GM12878 (cell line): ENCODE results near the gene TTYH3. TPM values are rescaled to one million over a fixed set of nuclear protein-coding genes. Genes with fewer than 3 reads are reported as not detected.

Experiments
- ATAC-seq: fragments of 200-7000 bp; cut with Tn5 transposase; 3 replicates; pipeline ENCODE4 v1.9.1; 2020; ENCODE audit warnings: mild to moderate bottlenecking, moderate library complexity
- BruUV-seq: library from RNA; stranded (reverse); fragments of 400-500 nt; replicated peaks from 2 replicates; lab custom pipeline; 2021; lab: Mats Ljungman, UMichigan
- CTCF ChIA-PET: fragments of 300-600 bp; sonication (Branson Sonifier 250); formaldehyde crosslinking; extraction: SDS; loops from one replicate; lab custom pipeline; 2021; ENCODE audit warnings: inconsistent platforms; lab: Yijun Ruan, JAX
- POLR2A ChIA-PET: fragments of 350-600 bp; formaldehyde crosslinking; extraction: SDS; loops from one replicate; lab custom pipeline; 2021; ENCODE audit warnings: inconsistent platforms; lab: Charles Lee
- RAD21 ChIA-PET: fragments of 300-600 bp; sonication (Branson Sonifier 250); formaldehyde crosslinking; loops from one replicate; lab custom pipeline; 2023; ENCODE audit warnings: antibody characterized with exemption; ENCODE audit not compliant: unreplicated experiment; lab: Charles Lee
- SMC1A ChIA-PET: fragments of 300-600 bp; sonication (Branson Sonifier 250); formaldehyde crosslinking; loops from one replicate; lab custom pipeline; 2023; ENCODE audit not compliant: unreplicated experiment, uncharacterized antibody; lab: Charles Lee
- DNase-seq: peaks from one replicate; pipeline ENCODE4 v3.0.0-alpha.2; 2011; ENCODE audit warnings: low read depth, low spot score
- FAIRE-seq: peaks from 3 replicates; lab custom pipeline; 2011; peaks lifted over from hg19 to GRCh38; lab: Jason Lieb, UNC
- H2AFZ ChIP-seq: 2 replicates; pipeline ENCODE4 v1.6.0; 2011; ENCODE audit warnings: low read depth, low read length, control low read depth; ENCODE audit not compliant: control insufficient read depth
- H3K27ac ChIP-seq: 2 replicates; pipeline ENCODE4 v1.5.1; 2011; ENCODE audit warnings: control low read depth; ENCODE audit not compliant: control insufficient read depth, insufficient read depth
- H3K27me3 ChIP-seq, 2 experiments: replicated peaks in 1 of 2; 2 replicates each; pipeline versions ENCODE4 v1.6.0 to v1.6.1; 2011; ENCODE audit warnings: low read length in 1 of 2; ENCODE audit not compliant: control insufficient read depth in 2 of 2, insufficient read depth in 2 of 2
- H3K36me3 ChIP-seq, 2 experiments: 2 replicates each; pipeline ENCODE4 v1.5.1; 2011; ENCODE audit warnings: low read length in 1 of 2; ENCODE audit not compliant: control insufficient read depth in 2 of 2, insufficient read depth in 2 of 2
- H3K4me1 ChIP-seq: 2 replicates; pipeline ENCODE4 v1.6.1; 2011; ENCODE audit warnings: mild to moderate bottlenecking, low read length, moderate library complexity, mixed read lengths; ENCODE audit not compliant: control insufficient read depth, insufficient read depth
- H3K4me2 ChIP-seq: 2 replicates; pipeline ENCODE4 v1.6.0; 2011; ENCODE audit warnings: control low read depth; ENCODE audit not compliant: control insufficient read depth, insufficient read depth
- H3K4me3 ChIP-seq: fragments of 200-600 bp; sonication (generic); 2 replicates; pipeline ENCODE4 v1.5.1; 2016
- H3K79me2 ChIP-seq: 2 replicates; pipeline ENCODE4 v1.6.0; 2011; ENCODE audit warnings: low read length; ENCODE audit not compliant: control insufficient read depth, insufficient read depth
- H3K9ac ChIP-seq: 2 replicates; pipeline ENCODE4 v1.8.0; 2011; ENCODE audit warnings: low read length, control low read depth, mixed read lengths; ENCODE audit not compliant: control insufficient read depth, insufficient read depth
- H3K9me3 ChIP-seq: replicated peaks from 3 replicates; pipeline ENCODE4 v1.5.1; 2011; ENCODE audit warnings: mild to moderate bottlenecking, low read length; ENCODE audit not compliant: control insufficient read depth, insufficient read depth
- H4K20me1 ChIP-seq: 2 replicates; pipeline ENCODE4 v1.6.0; 2011; ENCODE audit not compliant: control insufficient read depth, insufficient read depth
- ATF7 ChIP-seq: fragments of 450-650 bp; IDR thresholded peaks from 2 replicates; pipeline ENCODE4 v1.6.1; 2016; ENCODE audit warnings: low read depth, mild to moderate bottlenecking
- CEBPB ChIP-seq, 2 experiments: fragments of 150-350 bp in 1 of 2; IDR thresholded peaks; 2 replicates each; pipeline ENCODE4 v1.6.1; 2012 to 2014; ENCODE audit warnings: low read depth in 2 of 2, low read length in 2 of 2, borderline replicate concordance in 1 of 2, inconsistent platforms in 1 of 2
- EZH2 ChIP-seq: IDR thresholded peaks from 2 replicates; pipeline ENCODE4 v1.6.1; 2012; ENCODE audit warnings: low read depth, mild to moderate bottlenecking, control low read depth, inconsistent platforms, low read length, borderline replicate concordance; ENCODE audit not compliant: control insufficient read depth
- HCFC1 ChIP-seq: fragments of 150-350 bp; IDR thresholded peaks from 2 replicates; pipeline ENCODE4 v1.6.1; 2014; ENCODE audit warnings: low read length
- IRF4 ChIP-seq: IDR thresholded peaks from 2 replicates; pipeline ENCODE4 v1.6.1; 2011; ENCODE audit warnings: low read depth, low read length
- MXI1 ChIP-seq: fragments of 150-350 bp; IDR thresholded peaks from 2 replicates; pipeline ENCODE4 v1.6.1; 2011; ENCODE audit warnings: low read depth, mild to moderate bottlenecking, inconsistent platforms, low read length, improper control_type of control experiment
- NRF1 ChIP-seq: conservative IDR thresholded peaks from 2 replicates; pipeline ENCODE4 v1.6.1; 2011; ENCODE audit warnings: mild to moderate bottlenecking, low read depth, low read length, improper control_type of control experiment
- RELA ChIP-seq: fragments of 450-650 bp; IDR thresholded peaks from 2 replicates; pipeline ENCODE4 v1.8.0; 2014; ENCODE audit warnings: borderline replicate concordance; ENCODE audit not compliant: partially characterized antibody
- SIN3A ChIP-seq: IDR thresholded peaks from 2 replicates; pipeline ENCODE4 v1.6.1; 2012; ENCODE audit warnings: low read depth, low read length, improper control_type of control experiment
- SMARCA5 ChIP-seq: fragments of 450-650 bp; IDR thresholded peaks from 2 replicates; pipeline ENCODE4 v1.6.1; 2017; ENCODE audit warnings: mild to moderate bottlenecking
- SP1 ChIP-seq: IDR thresholded peaks from one replicate; pipeline ENCODE4 v1.6.1; 2011; ENCODE audit warnings: low read depth, low read length
- STAT3 ChIP-seq: IDR thresholded peaks from 2 replicates; pipeline ENCODE4 v1.6.1; 2011; ENCODE audit warnings: low read depth, low read length, improper control_type of control experiment
- TAF1 ChIP-seq: IDR thresholded peaks from 2 replicates; pipeline ENCODE4 v1.6.1; 2011; ENCODE audit warnings: mild to moderate bottlenecking, low read depth, low read length, borderline replicate concordance
- ZBED1 ChIP-seq: IDR thresholded peaks from 2 replicates; pipeline ENCODE4 v1.6.1; 2016; ENCODE audit warnings: borderline replicate concordance
- WGBS: methylation state at CpG from one replicate; pipeline ENCODE4 v1.1.6; 2016; ENCODE audit warnings: low lambda C conversion rate; ENCODE audit not compliant: insufficient replicate concordance, insufficient coverage; ENCODE audit errors: missing lambda C conversion rate; 5-methylcytosine and 5-hydroxymethylcytosine counted together
- in situ Hi-C: fragments of 300-500 bp; cut with MboI; formaldehyde crosslinking; loops from 9 replicates; pipeline ENCODE4 v1.14.3; 2018; ENCODE audit warnings: mixed read lengths
- intact Hi-C: fragments of 100-400 bp; cut with micrococcal nuclease; formaldehyde crosslinking; loops from one replicate; pipeline ENCODE4 v1.14.2; 2022; ENCODE audit not compliant: unreplicated experiment
- polyA plus RNA-seq, 11 experiments: library from polyadenylated mRNA; depleted of rRNA in 4 of 11; unstranded in 6 of 11; stranded (reverse) in 5 of 11; fragments of >200 nt; fragmentation: Nextera tagmentation in 4 of 11; fragmentation: Illumina TruSeq in 1 of 11; extraction: Ambion mirVana in 4 of 11; extraction: Trizol in 1 of 11; gene quantifications; 1 replicate in 1 of 11; 2 replicates in 10 of 11; pipeline versions ENCODE4 v1.2.1 to v1.2.3, GENCODE V29; 2011 to 2016; ENCODE audit warnings: inconsistent platforms in 2 of 11, missing spikeins in 2 of 11, low read depth in 1 of 11
- total RNA-seq, 4 experiments: library from RNA; depleted of rRNA in 3 of 4; stranded (reverse); fragments of >200 nt in 3 of 4; fragmentation: Illumina TruSeq in 1 of 4; extraction: Trizol in 1 of 4; gene quantifications; 2 replicates each; pipeline versions ENCODE4 v1.2.1 to v1.2.3, GENCODE V29; 2013 to 2021
- TF ChIP-seq, protein P1 (sequence below): fragments of 450-650 bp; IDR thresholded peaks from 2 replicates; pipeline ENCODE4 v1.6.1; 2017; ENCODE audit warnings: borderline replicate concordance
- TF ChIP-seq, protein P2 (sequence below): IDR thresholded peaks from 2 replicates; pipeline ENCODE4 v1.6.1; 2011; ENCODE audit warnings: low read depth, low read length, improper control_type of control experiment, borderline replicate concordance
- TF ChIP-seq, protein P3 (sequence below): fragments of 450-650 bp; IDR thresholded peaks from 2 replicates; pipeline ENCODE4 v1.6.1; 2016; ENCODE audit warnings: mild to moderate bottlenecking

Gene TTYH3
- total and polyA plus RNA-seq, 10 of the 15 experiments (the other 5 are each of a cell fraction or from before 2014, with no cell fraction given): 0.79 to 71.4 (median 10.5) TPM

DNA sequence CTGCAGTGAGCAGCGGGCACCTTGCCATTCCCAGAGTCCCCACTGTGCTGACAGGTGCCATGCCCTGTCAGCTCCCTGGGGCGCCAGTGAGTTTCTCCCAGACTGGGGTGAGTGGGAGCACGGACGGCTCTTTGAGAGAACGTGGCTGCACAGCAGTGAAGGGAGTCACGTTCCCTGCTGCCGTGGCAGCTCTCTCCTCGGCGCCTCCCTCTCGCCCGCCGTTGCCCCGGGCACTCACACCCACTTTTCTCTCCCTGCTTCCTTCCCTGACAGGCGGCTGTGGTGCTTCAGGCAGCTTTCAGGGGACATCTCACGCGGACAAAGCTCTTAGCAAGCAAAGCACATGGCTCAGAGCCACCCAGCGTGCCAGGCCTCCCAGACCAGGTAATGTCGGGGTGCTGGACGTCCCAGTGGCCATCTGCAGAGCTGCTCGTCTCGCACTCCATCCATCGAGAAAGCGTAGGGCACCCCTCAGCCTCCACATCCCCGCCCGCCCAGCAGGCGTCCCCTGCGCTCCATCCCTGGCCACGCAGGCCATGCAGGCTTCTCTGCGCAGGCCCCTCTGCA, 27.1 kb upstream of the TTYH3 start (continued):
- no peak for TF ChIP-seq RELA
- no peak for TF ChIP-seq SMARCA5
- no peak for TF ChIP-seq MXI1
- TF ChIP-seq SIN3A: no peak
- no peak for TF ChIP-seq EZH2
- no peak for TF ChIP-seq ATF7
- no peak for TF ChIP-seq IRF4
- TF ChIP-seq ZBED1: no peak
- no peak for TF ChIP-seq CEBPB (IDR thresholded peaks at IDR 0.05; ENCODE audit: borderline replicate concordance in 1 of 2, low read depth in 2 of 2, low read length in 2 of 2)
- TF ChIP-seq TAF1: no peak
- TF ChIP-seq NRF1: no peak

DNA sequence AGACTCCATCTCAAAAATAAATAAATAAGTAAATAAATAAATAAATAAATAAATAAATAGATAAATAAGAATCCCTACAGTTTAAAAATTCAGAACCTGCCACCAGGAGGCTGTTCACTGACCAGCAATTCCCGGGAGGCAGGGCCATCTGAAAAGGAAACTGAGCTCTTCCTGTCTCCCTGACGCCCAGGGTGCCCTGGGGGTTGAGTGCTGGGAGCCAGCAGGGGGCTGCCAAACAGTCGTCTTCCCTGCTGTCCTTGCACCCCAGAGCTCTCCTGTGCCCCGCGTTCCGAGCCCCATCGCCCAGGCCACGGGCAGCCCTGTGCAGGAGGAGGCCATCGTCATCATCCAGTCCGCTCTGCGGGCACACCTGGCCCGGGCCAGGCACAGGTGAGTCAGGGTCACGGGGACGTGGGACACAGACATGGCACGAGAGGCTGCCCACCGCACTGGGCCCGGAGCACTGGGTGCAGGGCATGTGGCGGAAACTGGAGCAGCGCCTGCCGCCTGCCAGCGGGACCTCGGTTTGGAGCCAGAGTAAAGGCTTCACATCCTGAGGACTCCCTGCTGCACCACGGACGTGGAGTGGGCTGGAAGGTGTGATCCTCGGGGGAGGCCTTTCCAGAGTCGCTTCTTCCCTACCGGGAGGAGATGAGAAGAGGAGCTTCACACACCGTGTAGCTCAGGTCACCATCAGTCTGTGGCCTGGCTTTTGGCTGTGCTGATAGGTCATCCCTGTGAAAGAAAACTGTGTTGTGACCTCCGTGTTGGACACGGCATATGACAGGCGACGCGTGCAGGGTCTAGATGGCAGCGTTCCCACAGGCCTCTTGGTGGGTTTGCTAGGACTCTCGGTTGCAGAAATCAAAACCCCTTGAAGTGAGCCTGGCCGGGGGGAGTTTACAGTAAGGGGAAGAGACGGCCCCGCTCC, 25.9 kb upstream of the TTYH3 start:
- Histone ChIP-seq H3K9me3 (no peaks in the 10 kb centered on the region), H3K27ac (no peak overlapping the region), H3K4me1 (peaks cover 10% of the 10 kb centered on the region), H3K79me2 (no peaks in the 10 kb centered on the region), H3K9ac (no peak overlapping the region), H3K27me3 (no peaks in the 10 kb centered on the region), H4K20me1 (no peaks in the 10 kb centered on the region), H3K36me3 (0 out of 4 replicates have a peak, but pooled peaks cover 0 to 2% of the 10 kb centered on the region in 2 experiments), H3K4me2 (no peak overlapping the region), H2AFZ (no peak overlapping the region), H3K4me3 (no peak overlapping the region)
- DNase-seq (no peak), FAIRE-seq (no peak), ATAC-seq (no peak)
- BruUV-seq: no TSS peak
- ChIA-PET SMC1A (interaction anchor here (1.6 kb wide), 1 partner anchor 9 kb away, joined by 3 read pairs; no protein-coding TSS in a partner anchor), POLR2A (no interaction called here), CTCF (interaction anchor here (0.7 to 1.2 kb wide), 2 partner anchors 39 to 46 kb away, joined by 3 read pairs; no protein-coding TSS in a partner anchor), RAD21 (no interaction called here)
- WGBS: 85% methylated on average over 36 of the region's 38 CpGs
- in situ Hi-C loops: no loop called here
- intact Hi-C loops: no loop called here
- no peak for TF ChIP-seq HCFC1
- TF ChIP-seq, protein P1, sequence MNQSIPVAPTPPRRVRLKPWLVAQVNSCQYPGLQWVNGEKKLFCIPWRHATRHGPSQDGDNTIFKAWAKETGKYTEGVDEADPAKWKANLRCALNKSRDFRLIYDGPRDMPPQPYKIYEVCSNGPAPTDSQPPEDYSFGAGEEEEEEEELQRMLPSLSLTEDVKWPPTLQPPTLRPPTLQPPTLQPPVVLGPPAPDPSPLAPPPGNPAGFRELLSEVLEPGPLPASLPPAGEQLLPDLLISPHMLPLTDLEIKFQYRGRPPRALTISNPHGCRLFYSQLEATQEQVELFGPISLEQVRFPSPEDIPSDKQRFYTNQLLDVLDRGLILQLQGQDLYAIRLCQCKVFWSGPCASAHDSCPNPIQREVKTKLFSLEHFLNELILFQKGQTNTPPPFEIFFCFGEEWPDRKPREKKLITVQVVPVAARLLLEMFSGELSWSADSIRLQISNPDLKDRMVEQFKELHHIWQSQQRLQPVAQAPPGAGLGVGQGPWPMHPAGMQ: no peak
- TF ChIP-seq, protein P2, sequence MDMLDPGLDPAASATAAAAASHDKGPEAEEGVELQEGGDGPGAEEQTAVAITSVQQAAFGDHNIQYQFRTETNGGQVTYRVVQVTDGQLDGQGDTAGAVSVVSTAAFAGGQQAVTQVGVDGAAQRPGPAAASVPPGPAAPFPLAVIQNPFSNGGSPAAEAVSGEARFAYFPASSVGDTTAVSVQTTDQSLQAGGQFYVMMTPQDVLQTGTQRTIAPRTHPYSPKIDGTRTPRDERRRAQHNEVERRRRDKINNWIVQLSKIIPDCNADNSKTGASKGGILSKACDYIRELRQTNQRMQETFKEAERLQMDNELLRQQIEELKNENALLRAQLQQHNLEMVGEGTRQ: no peak
- TF ChIP-seq, protein P3, sequence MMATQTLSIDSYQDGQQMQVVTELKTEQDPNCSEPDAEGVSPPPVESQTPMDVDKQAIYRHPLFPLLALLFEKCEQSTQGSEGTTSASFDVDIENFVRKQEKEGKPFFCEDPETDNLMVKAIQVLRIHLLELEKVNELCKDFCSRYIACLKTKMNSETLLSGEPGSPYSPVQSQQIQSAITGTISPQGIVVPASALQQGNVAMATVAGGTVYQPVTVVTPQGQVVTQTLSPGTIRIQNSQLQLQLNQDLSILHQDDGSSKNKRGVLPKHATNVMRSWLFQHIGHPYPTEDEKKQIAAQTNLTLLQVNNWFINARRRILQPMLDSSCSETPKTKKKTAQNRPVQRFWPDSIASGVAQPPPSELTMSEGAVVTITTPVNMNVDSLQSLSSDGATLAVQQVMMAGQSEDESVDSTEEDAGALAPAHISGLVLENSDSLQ: no peak
- TF ChIP-seq STAT3: no peak
- TF ChIP-seq SP1: no peak
- TF ChIP-seq TAF1: no peak
